OCI-LY7 (cell line): ENCODE data around the gene COL20A1.

Source experiments
- EZH2phosphoT487 ChIP-seq: fragments of 200-600 bp; sonication (generic); IDR thresholded peaks from 2 replicates; pipeline ENCODE4 v1.6.1; 2018; ENCODE audit warnings: low read depth, borderline replicate concordance, mild to moderate bottlenecking, mixed run types, antibody characterized with exemption, low read length, moderate library complexity, mixed read lengths
- TF ChIP-seq, protein P1 (sequence below): fragments of 200-600 bp; sonication (generic); conservative IDR thresholded peaks from 2 replicates; pipeline ENCODE4 v1.5.1; 2014; ENCODE audit warnings: mild to moderate bottlenecking, antibody characterized with exemption, low read length, moderate library complexity, mixed read lengths

DNA sequence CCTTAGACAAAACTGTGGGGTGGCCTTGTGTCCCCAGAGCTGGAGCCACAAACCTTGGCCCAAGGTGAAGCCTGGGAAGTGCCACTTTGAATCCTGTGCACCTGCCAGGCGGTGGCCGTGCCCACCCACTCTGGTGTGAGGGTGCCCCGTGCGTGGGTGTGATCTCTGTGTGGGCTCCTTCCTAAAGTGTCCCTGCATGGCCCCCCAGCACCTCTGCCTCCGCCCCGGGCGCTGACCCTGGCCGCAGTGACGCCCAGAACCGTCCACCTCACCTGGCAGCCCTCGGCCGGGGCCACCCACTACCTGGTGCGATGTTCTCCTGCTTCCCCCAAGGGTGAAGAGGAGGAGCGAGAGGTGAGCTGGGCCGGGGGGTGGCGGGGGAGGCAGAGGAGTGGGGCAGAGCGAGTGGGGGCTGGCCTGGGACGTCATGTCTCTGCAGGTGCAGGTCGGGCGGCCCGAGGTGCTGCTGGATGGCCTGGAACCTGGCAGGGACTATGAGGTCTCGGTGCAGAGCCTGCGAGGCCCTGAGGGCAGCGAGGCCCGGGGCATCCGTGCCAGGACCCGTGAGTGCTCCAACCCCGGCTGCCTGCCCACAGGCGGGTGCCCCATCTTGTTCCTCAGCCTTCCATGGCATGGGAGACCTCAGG lies 18.3 kb downstream of the COL20A1 start:
- TF ChIP-seq, protein P1, sequence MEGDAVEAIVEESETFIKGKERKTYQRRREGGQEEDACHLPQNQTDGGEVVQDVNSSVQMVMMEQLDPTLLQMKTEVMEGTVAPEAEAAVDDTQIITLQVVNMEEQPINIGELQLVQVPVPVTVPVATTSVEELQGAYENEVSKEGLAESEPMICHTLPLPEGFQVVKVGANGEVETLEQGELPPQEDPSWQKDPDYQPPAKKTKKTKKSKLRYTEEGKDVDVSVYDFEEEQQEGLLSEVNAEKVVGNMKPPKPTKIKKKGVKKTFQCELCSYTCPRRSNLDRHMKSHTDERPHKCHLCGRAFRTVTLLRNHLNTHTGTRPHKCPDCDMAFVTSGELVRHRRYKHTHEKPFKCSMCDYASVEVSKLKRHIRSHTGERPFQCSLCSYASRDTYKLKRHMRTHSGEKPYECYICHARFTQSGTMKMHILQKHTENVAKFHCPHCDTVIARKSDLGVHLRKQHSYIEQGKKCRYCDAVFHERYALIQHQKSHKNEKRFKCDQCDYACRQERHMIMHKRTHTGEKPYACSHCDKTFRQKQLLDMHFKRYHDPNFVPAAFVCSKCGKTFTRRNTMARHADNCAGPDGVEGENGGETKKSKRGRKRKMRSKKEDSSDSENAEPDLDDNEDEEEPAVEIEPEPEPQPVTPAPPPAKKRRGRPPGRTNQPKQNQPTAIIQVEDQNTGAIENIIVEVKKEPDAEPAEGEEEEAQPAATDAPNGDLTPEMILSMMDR, result no peak
- TF ChIP-seq EZH2phosphoT487, result no peak
